GM18507 (cell line): ENCODE data around the gene MICAL3.
"Not testable (repeated sequence)": the region's sequence is repeated elsewhere in the genome, so short reads cannot be mapped to it uniquely, and the experiment has no call there.

Source experiments
- DNase-seq: peaks from one replicate; pipeline ENCODE4 v3.0.0; 2011; ENCODE audit warnings: low read depth; ENCODE audit not compliant: insufficient read length; ENCODE audit errors: extremely low spot score
- FAIRE-seq: peaks from 2 replicates; lab custom pipeline; 2011; peaks lifted over from hg19 to GRCh38; lab: Jason Lieb, UNC

The MICAL3 gene

DNA sequence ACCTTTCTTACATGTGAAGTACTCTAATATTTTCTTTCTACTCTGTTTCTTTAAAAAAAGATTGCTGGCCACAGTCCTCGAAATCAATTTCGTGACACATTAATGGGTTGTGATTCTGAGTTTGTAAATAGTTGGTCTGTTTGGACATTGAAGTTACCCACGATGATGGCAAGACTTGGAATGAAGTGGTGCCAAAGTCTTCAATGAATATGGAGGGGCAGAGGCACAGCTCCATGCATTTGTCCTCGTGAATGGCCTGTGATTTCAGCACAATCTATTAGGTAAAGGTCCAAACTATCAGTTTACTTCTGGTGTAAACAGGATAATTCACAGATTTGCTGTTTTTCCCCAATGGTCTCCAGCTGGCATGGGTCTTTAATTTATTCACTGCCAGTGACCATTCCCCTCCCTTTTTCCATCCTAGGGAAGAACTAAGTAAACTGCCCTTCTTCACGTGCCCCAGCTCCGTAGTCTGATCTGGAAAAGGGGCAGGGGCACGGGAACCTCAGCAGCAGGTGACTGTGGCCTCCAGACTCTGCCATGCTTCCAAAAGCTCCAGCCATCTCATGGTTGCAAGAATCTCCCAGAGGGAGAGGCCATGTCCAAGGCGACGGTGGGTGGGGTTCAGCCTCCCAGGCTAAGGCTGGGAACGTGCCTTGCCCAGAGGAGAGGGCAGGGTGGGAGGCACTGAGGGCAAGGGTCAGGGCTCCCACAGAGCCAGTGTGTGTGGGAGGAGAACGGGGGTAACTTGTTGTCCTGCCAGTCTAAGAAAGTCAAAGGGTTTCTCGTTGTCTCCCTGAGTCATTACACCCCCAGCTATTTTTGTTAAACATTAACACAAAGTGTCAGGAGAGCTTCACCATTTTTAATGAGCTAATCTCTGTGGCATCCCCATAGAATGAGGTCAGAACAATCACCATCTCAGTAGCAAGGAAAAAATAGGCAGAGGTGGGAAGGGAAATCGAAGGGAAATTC is 36.6 kb upstream of the MICAL3 start:
- DNase-seq (no peak), FAIRE-seq (no peak)

DNA sequence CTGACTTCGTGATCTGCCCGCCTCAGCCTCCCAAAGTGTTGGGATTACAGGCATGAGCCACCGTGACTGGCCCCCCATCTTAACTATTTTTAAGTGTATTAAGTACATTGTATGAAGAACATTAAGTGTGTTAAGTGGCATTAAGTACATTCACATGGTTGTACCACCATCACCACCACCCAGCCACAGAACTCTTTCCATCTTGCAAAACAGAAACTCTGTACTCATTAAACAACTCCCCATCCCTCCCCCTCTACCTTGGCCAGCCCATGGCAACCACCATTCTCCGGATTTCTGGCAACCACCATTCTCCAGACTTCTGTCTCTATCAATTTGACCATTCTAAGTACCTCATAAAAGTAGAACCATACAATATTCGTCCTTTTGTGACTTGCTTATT is 35.6 kb upstream of the MICAL3 start:
- FAIRE-seq: no peak
- no peak for DNase-seq

DNA sequence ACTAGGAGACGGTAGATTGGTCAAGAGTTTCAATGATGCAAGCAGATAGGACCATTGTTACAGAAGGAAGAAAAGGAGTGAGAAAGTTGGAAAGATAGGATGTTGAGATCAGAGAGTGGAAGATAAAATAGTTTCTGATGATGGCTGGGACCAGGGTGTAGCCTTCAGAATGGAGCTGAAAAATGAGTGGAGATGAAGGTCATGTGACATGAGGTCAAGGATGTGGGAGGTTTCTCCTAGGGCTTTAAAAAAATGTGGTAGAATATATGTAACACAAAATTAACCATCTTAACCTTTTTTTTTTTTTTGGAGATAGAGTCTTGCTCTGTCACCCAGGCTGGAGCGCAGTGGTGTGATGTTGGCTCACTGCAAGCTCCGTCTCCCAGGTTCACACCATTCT is 35.1 kb upstream of the MICAL3 start:
- FAIRE-seq (no peak), DNase-seq (no peak)

DNA sequence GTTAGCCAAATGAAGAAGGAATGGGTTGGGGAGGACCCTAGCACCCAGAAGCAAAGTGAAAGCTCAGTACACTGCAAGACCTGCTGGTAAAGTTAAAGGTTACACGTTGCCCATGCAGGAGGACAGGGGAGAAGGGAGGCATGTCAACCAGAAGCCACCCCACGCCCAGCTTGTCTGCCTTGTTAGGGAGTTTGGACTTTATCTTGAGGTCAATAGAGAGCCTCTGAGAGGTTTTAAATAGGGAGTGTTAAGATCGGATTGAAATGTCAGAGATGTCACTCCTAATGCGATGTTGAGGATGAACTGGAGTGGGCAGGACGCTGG is 34.7 kb upstream of the MICAL3 start:
- DNase-seq (no peak), FAIRE-seq (no peak)

DNA sequence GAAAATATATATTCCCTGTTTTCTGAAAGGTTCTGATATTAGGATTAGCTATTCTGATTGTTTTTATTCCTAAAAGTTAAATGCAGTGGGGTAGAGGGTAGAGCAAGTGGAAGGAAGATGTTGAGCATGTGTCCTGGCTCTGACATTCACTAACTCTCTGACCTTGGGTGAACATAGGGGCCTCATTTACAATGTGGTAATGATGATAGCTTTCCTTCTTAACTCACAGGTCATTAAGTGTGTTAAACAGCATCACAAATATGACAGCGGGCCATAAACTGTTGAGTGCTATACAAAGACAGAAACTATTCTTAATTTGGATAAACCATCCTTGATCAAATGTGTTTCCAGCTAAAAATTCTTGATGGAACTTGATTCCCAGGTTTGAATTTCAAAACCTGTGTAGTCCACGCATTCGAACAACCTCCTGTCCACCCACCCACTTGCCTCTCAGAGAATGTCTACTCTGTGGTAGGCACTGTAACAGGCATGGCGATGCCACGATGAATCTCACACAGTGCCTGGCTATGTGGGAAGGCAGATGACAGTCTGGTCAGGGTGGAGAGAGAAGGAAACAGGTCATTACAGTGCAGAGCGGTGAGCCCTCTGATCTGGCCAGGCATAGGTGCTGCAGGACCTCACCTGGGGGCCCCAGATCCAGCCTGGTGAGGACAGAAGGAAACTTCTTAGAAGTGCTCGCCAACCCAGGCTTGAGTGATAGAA is 34.2 kb upstream of the MICAL3 start:
- no peak for DNase-seq
- no peak for FAIRE-seq

DNA sequence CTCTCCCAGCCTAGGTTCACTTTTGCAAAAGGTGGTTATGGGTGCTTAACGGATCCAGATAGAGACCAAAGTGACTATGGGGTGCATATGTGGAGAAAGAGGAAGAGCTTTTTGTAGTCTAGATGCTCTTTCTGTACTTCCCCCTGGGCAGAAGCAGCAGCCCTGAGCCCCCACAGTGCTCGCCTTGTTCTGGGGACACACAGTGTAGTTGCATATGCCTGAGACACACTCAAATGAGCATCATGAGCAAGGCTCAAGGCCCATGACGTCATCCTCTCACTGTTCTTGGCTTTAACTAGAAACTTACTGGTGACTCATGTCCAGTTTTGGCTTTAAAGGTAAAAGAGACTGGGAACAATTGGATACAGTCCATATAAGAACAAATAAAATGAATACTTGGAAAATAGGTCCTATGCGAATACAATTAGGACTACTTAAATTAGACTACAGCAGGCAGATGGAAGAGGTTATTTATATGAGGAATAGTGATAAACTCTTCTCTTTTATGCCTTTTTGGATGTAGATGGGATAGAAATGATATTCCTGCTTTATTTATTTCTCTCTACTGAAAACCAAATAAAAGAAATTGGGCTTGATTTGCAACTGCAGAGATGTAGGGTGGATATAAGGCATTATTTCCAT is 33.3 kb upstream of the MICAL3 start:
- FAIRE-seq (peak; percentile 60), DNase-seq (no peak)

DNA sequence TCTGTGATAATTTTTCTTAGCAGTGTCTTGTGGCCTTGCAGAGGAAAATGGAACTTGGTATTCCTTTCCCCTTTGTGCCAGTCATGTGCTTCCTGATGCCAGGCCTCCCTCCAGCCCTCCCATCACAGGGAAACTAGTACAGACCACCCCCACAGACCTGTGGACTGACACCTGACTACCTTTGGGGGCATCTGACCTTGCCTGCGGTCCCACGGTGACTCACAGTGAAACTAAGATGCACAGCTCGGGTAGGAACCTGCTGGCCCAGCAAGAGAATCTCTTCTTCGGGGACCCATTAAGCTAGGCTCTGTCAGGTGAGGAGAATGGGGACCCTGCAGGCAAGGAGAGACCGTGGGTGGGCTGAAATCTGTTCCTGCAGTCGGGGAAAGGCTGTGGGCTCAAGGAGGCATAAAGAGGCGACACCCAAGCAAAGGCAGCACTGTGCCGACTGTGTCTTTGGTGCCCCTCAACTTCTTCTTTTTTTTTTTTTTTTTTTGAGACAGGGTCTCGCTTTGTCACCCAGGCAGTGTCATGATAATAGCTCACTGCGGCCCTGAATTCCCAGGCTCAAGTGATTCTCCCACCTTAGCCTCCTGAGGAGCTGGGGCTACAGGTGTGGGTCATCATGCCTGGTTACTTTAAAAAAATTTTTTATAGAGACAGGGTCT is 32.6 kb upstream of the MICAL3 start:
- no peak for DNase-seq
- FAIRE-seq: peak; percentile 51

DNA sequence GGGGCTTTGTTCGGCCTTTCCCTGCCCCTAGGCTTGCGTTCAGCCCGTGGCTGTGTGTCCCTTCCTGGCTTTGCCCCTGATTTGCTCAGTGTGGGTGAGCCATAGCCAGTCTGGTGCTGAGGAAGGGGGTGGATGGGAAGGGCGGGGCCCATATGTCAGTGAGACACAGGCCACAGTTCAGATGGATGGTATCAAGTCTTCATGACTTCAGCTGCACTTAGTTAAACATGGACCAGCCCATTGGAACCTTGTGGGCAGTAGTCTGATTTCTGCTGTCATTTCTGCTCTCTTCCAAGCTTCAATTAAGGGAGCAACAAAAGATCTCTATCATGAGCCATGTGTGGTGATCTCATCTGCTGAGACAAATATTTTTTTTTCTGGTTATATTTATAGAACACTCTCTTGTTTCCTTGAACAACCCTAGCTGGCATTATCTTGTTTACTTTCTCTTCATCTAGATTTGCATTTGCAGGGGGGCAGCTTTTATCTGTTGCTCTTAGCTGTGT is 31.9 kb upstream of the MICAL3 start:
- FAIRE-seq: no peak
- no peak for DNase-seq

DNA sequence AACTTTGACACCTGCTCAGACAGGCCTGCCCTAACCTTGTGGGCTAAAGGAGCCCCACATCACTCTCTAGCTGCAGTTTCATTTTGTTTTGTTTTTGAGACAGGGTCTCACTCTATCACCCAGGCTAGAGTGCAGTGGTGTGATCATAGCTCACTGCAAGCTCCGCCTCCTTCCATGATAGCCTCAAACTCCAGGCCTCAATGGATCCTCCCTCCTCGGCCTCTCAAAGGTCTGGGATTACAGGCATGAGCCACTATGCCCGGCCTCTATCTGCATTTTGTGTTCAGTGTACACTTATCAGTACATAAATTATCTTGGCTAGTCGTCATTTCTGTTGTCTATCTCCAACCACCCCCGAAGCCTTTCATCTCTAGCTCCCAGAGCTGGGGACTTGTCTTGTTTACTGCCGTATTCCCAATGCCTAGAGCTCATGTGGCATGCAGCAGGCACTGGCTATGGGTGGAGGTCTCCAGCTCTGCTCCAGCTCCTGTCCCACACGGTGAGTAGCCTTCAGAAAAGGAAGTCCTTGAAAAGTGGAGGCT is 31.3 kb upstream of the MICAL3 start:
- DNase-seq: no peak
- no peak for FAIRE-seq

DNA sequence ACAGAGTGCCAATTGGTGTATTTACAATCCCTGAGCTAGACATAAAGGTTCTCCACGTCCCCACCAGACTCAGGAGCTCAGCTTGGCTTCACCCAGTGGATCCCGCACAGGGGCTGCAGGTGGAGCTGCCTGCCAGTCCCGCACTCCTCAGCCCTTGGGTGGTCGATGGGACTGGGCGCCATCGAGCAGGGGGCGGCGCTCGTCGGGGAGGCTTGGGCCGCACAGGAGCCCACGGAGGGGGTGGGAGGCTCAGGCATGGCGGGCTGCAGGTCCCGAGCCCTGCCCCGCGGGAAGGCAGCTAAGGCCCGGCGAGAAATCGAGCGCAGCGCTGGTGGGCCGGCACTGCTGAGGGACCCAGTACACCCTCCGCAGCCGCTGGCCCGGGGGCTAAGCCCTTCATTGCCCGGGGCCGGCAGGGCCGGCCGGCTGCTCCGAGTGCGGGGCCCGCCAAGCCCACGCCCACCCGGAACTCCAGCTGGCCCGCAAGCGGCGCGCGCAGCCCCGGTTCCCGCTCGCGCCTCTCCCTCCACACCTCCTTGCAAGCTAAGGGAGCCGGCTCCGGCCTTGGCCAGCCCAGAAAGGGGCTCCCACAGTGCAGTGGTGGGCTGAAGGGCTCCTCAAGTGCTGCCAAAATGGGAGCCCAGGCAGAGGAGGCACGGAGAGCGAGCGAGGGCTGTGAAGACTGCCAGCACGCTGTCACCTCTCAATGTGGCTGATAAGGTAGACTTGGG is 29.0 kb upstream of the MICAL3 start:
- not testable (repeated sequence) for FAIRE-seq, DNase-seq

DNA sequence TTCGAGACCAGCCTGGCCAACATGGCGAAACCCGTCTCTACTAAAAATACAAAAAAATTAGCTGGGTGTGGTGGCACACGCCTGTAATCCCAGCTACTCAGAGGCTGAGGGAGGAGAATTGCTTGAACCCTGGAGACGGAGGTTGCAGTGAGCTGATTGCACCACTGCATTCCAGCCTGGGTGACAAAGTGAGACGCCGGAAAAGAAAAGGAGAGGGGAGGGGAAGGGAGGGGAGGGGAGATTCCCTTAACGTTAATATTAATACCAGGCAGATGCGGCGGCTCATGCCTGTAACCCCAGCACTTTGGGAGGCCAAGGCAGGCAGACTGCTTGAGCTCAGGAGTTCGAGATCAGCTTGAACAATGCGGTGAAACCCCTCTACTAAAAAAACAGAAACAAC is 26.8 kb upstream of the MICAL3 start:
- not testable (repeated sequence) for FAIRE-seq, DNase-seq

DNA sequence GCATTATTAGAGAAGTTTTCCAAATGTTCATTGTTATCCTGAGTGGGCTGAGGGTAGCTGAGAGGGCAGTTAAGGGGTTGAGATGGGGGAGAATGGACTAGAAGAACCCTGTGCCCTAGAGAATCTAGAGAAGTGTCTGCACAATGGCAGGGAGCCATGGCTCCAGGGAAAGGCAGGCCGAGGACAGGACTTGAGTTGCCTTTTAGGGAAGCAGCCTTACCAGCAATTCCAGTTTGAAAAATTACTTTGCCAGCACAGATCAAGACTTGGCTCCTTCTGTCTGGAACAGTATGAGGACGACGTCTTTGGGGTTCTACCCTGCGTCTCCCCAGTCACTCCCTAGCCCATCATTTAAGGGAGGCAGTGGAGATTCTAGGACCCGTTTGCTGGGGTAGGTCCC is 25.7 kb upstream of the MICAL3 start:
- FAIRE-seq (no peak), DNase-seq (no peak)

DNA sequence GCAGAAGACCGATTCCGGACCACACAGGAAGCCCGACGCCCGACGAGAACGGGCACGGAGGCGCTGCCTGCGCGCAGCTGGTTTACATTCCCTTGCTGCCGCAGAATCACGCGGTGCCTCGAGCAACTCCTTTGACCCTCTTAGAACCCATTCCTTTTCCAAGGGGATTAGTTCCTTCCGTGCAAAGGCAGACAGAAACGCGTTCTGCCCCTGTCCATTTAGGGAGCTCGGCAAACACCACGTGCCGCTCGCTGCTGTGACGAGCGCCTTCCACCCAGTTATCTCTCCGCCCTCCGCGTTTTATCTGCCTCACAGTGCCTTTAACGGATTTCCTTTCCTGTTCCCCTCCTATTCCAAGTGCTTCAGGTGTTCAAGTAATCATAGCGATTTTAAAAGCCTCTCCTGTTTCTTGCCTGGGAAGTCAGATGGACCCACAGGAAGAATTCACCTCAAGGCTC is 24.1 kb upstream of the MICAL3 start:
- DNase-seq (no peak), FAIRE-seq (no peak)

DNA sequence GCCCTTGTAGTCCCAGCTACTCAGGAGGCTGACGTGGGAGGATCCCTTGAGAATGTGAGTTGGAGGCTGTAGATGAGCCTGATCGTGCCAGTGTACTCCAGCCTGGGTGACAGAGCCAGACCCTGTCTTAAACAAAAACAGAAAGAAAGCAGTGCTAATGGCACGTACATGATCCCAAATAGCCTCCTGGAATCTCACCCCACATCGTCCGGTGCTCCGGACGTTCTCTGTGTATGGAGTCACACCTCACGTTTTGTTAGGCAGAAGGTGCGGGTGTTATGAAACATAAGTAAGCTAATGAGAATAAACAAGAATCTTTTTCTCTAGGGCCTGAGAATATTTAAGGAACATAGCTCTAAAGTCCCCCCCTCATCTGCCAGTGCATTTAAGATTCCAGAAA is 23.7 kb upstream of the MICAL3 start:
- DNase-seq (no peak), FAIRE-seq (no peak)

DNA sequence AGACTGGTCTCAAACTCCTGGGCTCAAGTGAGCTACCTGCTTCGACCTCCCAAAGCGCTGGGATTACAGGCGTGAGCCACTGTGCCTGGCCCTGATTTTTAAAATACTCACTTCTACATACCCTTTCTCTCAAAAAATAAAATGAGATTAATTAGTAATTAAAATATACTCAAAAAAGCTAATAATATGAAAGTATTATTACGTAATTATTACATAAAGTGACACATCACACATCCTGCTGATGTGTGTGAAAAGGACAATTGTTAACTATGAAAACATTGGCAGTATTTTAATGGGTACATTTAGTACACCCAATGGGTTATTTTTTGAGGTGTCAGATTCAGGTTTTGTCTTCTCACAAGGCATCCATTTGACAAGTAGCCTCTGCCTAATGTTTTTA is 21.4 kb upstream of the MICAL3 start:
- FAIRE-seq (no peak), DNase-seq (no peak)

DNA sequence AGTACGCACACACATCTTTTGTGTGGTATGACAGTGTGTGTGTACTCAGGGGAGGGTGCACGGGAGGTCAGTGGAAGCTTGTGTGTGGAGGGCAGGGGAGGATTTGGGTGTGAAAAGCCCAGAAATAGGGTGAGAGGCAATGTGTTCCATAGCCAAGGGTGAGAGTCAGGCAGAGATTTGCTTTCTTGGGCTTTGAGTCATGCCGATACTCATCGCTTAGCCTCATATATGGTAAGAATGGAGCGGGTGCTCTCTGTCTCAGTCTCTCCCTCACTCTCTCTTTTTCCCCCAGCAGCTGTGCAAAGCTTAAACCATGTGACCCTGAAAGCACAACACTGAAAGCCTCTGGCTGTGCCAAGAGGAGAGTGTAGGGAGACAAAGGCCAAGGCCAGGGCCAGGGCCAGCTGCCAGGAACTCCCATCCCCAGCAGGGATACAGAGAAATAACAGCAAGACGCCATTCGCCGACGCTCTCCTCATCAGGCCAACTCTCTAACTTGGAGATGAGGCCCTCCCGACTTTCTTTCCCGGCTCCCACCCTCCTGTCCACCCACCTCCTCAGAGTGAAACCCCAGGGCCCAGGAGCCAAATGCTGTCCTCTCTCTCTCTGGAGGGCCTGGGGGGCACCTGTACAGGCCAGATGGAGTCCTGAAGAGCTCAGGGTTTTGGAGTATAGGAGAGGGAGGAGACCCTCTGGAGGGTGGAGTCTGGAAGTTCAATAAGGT is 20.3 kb upstream of the MICAL3 start:
- no peak for FAIRE-seq
- DNase-seq: no peak

DNA sequence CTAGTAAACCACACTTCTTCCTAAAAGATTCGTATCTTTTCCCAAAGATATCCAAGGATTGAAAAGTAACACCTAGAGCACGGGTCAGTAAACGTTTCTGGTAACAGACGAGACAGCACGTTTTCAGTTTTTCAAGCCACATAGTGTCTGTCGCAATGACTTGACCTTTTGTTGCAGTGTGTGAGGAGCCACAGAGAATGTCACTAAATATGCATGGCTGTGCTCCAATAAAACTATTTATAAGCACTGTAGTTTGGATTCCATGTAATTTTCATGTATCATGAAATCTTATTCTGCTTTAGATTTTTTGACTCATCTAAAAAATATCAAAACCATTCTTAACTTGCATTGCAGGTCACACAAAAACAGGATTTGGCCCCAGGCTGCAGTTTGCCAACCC is 18.3 kb upstream of the MICAL3 start:
- no peak for DNase-seq

DNA sequence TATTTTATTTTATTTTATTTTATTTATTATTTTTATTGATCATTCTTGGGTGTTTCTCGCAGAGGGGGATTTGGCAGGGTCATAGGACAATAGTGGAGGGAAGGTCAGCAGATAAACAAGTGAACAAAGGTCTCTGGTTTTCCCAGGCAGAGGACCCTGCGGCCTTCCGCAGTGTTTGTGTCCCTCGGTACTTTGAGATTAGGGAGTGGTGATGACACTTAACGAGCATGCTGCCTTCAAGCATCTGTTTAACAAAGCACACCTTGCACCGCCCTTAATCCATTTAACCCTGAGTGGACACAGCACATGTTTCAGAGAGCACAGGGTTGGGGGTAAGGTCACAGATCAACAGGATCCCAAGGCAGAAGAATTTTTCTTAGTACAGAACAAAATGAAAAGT is 16.5 kb upstream of the MICAL3 start:
- not testable (repeated sequence) for FAIRE-seq

More for the DNA sequence above, 18.3 kb upstream of the MICAL3 start:
- FAIRE-seq: no peak

More for the DNA sequence above, 16.5 kb upstream of the MICAL3 start:
- DNase-seq: not testable (repeated sequence)
